HCT116 (cell line): Measurements from ENCODE around the gene TMEM132D. TPM values are rescaled to one million over a fixed set of nuclear protein-coding genes. Genes with fewer than 3 reads are reported as not detected.

Experiments
- ATAC-seq: fragments of 200-7000 bp; cut with Tn5 transposase; 2 replicates; pipeline ENCODE4 v1.9.1; 2020; ENCODE audit warnings: mild to moderate bottlenecking, moderate library complexity
- BruUV-seq: library from RNA; stranded (reverse); fragments of 400-500 nt; replicated peaks from 2 replicates; lab custom pipeline; 2021; lab: Mats Ljungman, UMichigan
- CTCF ChIA-PET: fragments of 300-600 bp; sonication (Branson Sonifier 250); formaldehyde crosslinking; loops from one replicate; lab custom pipeline; 2021; ENCODE audit warnings: antibody characterized with exemption; lab: Charles Lee
- POLR2A ChIA-PET: fragments of 300-600, 350-600 bp; sonication (Branson Sonifier 250); formaldehyde crosslinking; loops from one replicate; lab custom pipeline; 2021; ENCODE audit warnings: antibody characterized with exemption; lab: Charles Lee
- RAD21 ChIA-PET, 2 experiments: fragments of 300-600 bp; sonication (Branson Sonifier 250); formaldehyde crosslinking; loops; one replicate each; lab custom pipeline; 2023; ENCODE audit warnings: low total read pairs in 2 of 2; ENCODE audit not compliant: uncharacterized antibody in 2 of 2, unreplicated experiment in 2 of 2, low non-redundant PET in 1 of 2; lab: Charles Lee
- DNase-seq: peaks from one replicate; pipeline ENCODE4 v3.0.0-alpha.2; 2010; ENCODE audit warnings: low read depth, low spot score
- H2AFZ ChIP-seq: fragments of 200-600 bp; shearing (Covaris generic), sonication (generic); 2 replicates; pipeline ENCODE4 v1.6.1; 2017; ENCODE audit warnings: low read depth, mixed run types, mixed read lengths, antibody characterized with exemption, low read length; ENCODE audit not compliant: poor library complexity, severe bottlenecking
- H3K27ac ChIP-seq: 2 replicates; pipeline ENCODE4 v1.5.1; 2012; ENCODE audit warnings: low read depth, low read length
- H3K27me3 ChIP-seq: fragments of 200-600 bp; sonication (generic); 2 replicates; pipeline ENCODE4 v1.6.1; 2016; ENCODE audit warnings: mixed run types, low read length, mixed read lengths; ENCODE audit not compliant: insufficient read depth
- H3K36me3 ChIP-seq, 2 experiments: fragments of 200-500 bp in 1 of 2; fragments of 200-600 bp in 1 of 2; sonication (Bioruptor generic) in 1 of 2; sonication (generic) in 1 of 2; 2 replicates each; pipeline versions ENCODE4 v1.5.1 to v1.6.1; 2014 to 2016; ENCODE audit warnings: low read length in 2 of 2, inconsistent platforms in 1 of 2, mixed read lengths in 1 of 2, mixed run types in 1 of 2; ENCODE audit not compliant: insufficient read depth in 2 of 2, control insufficient read depth in 1 of 2
- H3K4me1 ChIP-seq, 2 experiments: fragments of 200-600 bp in 1 of 2; sonication (generic) in 1 of 2; 2 replicates each; pipeline versions ENCODE4 v1.5.1 to v1.6.1; 2012 to 2017; ENCODE audit warnings: low read length in 2 of 2, inconsistent platforms in 1 of 2, mild to moderate bottlenecking in 1 of 2, mixed read lengths in 1 of 2, mixed run types in 1 of 2, moderate library complexity in 1 of 2; ENCODE audit not compliant: insufficient read depth in 2 of 2, control insufficient read depth in 1 of 2
- H3K4me2 ChIP-seq: fragments of 200-600 bp; sonication (generic); 2 replicates; pipeline ENCODE4 v1.6.1; 2017; ENCODE audit warnings: mixed run types, low read length, mixed read lengths
- H3K4me3 ChIP-seq, 2 experiments: fragments of 200-600 bp in 1 of 2; sonication (generic) in 1 of 2; replicated peaks in 1 of 2; 2 replicates each; pipeline ENCODE4 v1.5.1; 2011 to 2016; ENCODE audit warnings: low read length in 2 of 2, control low read depth in 1 of 2, low read depth in 1 of 2, mild to moderate bottlenecking in 1 of 2, mixed read lengths in 1 of 2, mixed run types in 1 of 2
- H3K79me2 ChIP-seq: fragments of 200-600 bp; sonication (generic); 2 replicates; pipeline ENCODE4 v1.6.1; 2017; ENCODE audit warnings: mild to moderate bottlenecking, mixed run types, low read length, moderate library complexity, mixed read lengths; ENCODE audit not compliant: insufficient read depth
- H3K9ac ChIP-seq: fragments of 200-600 bp; sonication (generic); 2 replicates; pipeline ENCODE4 v1.6.1; 2016; ENCODE audit warnings: low read length, mixed read lengths
- H3K9me2 ChIP-seq: fragments of 200-600 bp; sonication (generic), shearing (Covaris generic); 2 replicates; pipeline ENCODE4 v1.6.1; 2017; ENCODE audit warnings: mixed run types, mild to moderate bottlenecking, moderate library complexity; ENCODE audit not compliant: insufficient read depth
- H3K9me3 ChIP-seq, 2 experiments: fragments of 200-500 bp in 1 of 2; fragments of 200-600 bp in 1 of 2; sonication (Bioruptor generic) in 1 of 2; sonication (generic) in 1 of 2; 2 replicates each; pipeline ENCODE4 v1.6.1; 2014 to 2017; ENCODE audit warnings: low read length in 2 of 2, mixed read lengths in 2 of 2, inconsistent platforms in 1 of 2, low read depth in 1 of 2, mild to moderate bottlenecking in 1 of 2, mixed run types in 1 of 2, moderate library complexity in 1 of 2; ENCODE audit not compliant: control insufficient read depth in 1 of 2, insufficient read depth in 1 of 2
- H4K20me1 ChIP-seq: fragments of 200-600 bp; sonication (generic), shearing (Covaris generic); 2 replicates; pipeline ENCODE4 v1.6.1; 2017; ENCODE audit warnings: mixed run types, mild to moderate bottlenecking, moderate library complexity; ENCODE audit not compliant: insufficient read depth
- CEBPB ChIP-seq: IDR thresholded peaks from 2 replicates; pipeline ENCODE4 v1.6.1; 2012; ENCODE audit warnings: low read depth
- EGR1 ChIP-seq: IDR thresholded peaks from 2 replicates; pipeline ENCODE4 v1.6.1; 2012; ENCODE audit warnings: low read depth
- ELF1 ChIP-seq: IDR thresholded peaks from 2 replicates; pipeline ENCODE4 v1.6.1; 2012; ENCODE audit warnings: low read depth, borderline replicate concordance
- EZH2 ChIP-seq: fragments of 200-600 bp; sonication (generic); IDR thresholded peaks from 2 replicates; pipeline ENCODE4 v1.6.1; 2017; ENCODE audit warnings: antibody characterized with exemption, mixed run types
- EZH2phosphoT487 ChIP-seq: fragments of 200-600 bp; IDR thresholded peaks from 2 replicates; pipeline ENCODE4 v1.6.1; 2018; ENCODE audit warnings: antibody characterized with exemption, borderline replicate concordance
- POLR2A ChIP-seq: IDR thresholded peaks from 2 replicates; pipeline ENCODE4 v1.7.0; 2011; ENCODE audit warnings: borderline replicate concordance; ENCODE audit not compliant: insufficient read depth, insufficient read length; ENCODE audit errors: extremely low read depth
- POLR2AphosphoS5 ChIP-seq: IDR thresholded peaks from 2 replicates; pipeline ENCODE4 v1.6.1; 2011; ENCODE audit warnings: mild to moderate bottlenecking, low read depth, low read length, moderate library complexity
- SRF ChIP-seq: IDR thresholded peaks from 2 replicates; pipeline ENCODE4 v1.6.1; 2012; ENCODE audit warnings: low read depth
- TCF7L2 ChIP-seq: IDR thresholded peaks from 2 replicates; pipeline ENCODE4 v1.7.0; 2011; ENCODE audit warnings: borderline replicate concordance, inconsistent platforms; ENCODE audit not compliant: insufficient read depth, insufficient read length; ENCODE audit errors: extremely low read depth
- YY1 ChIP-seq: IDR thresholded peaks from 2 replicates; pipeline ENCODE4 v1.6.1; 2011; ENCODE audit warnings: low read length, low read depth, moderate library complexity, mild to moderate bottlenecking; ENCODE audit not compliant: insufficient replicate concordance; ENCODE audit errors: extremely low read depth
- ZFX ChIP-seq: fragments of 450-650 bp; IDR thresholded peaks from 2 replicates; pipeline ENCODE4 v1.6.1; 2017
- ZNF274 ChIP-seq: fragments of 200-500 bp; sonication (Bioruptor generic); IDR thresholded peaks from 2 replicates; pipeline ENCODE4 v1.6.1; 2014; ENCODE audit warnings: mild to moderate bottlenecking, low read depth, low read length, inconsistent platforms
- intact Hi-C: fragments of 100-400 bp; cut with micrococcal nuclease; formaldehyde crosslinking; loops from 2 replicates; pipeline ENCODE4 v1.10.0; 2022
- total RNA-seq: library from RNA; stranded (reverse); gene quantifications from one replicate; pipeline ENCODE4 v1.2.1, GENCODE V29; 2021; ENCODE audit not compliant: unreplicated experiment
- TF ChIP-seq, protein P1 (sequence below), 3 experiments: fragments of 200-600 bp in 1 of 3; sonication (generic) in 1 of 3; IDR thresholded peaks in 2 of 3; conservative IDR thresholded peaks in 1 of 3; 2 replicates each; pipeline ENCODE4 v1.5.1; 2012 to 2017; ENCODE audit warnings: low read depth in 2 of 3, low read length in 2 of 3, antibody characterized with exemption in 1 of 3, borderline replicate concordance in 1 of 3, control low read depth in 1 of 3, mild to moderate bottlenecking in 1 of 3, mixed read lengths in 1 of 3, mixed run types in 1 of 3, moderate library complexity in 1 of 3; ENCODE audit not compliant: insufficient read depth in 1 of 3
- TF ChIP-seq, protein P2 (sequence below): IDR thresholded peaks from 2 replicates; pipeline ENCODE4 v1.6.1; 2012; ENCODE audit warnings: low read depth
- TF ChIP-seq, protein P3 (sequence below): IDR thresholded peaks from 2 replicates; pipeline ENCODE4 v1.6.1; 2011; ENCODE audit warnings: mild to moderate bottlenecking, low read length, moderate library complexity; ENCODE audit not compliant: insufficient replicate concordance; ENCODE audit errors: extremely low read depth

The TMEM132D gene
- total RNA-seq, 1 experiment from 2014 or later: not detected

GRCh38 chr12:129332286-129332685 is 571.5 kb downstream of the TMEM132D start (continued):
- no peak for TF ChIP-seq ELF1
- TF ChIP-seq POLR2A: no peak
- no peak for TF ChIP-seq SRF
- TF ChIP-seq, all 23 proteins: peak for 0

DNA sequence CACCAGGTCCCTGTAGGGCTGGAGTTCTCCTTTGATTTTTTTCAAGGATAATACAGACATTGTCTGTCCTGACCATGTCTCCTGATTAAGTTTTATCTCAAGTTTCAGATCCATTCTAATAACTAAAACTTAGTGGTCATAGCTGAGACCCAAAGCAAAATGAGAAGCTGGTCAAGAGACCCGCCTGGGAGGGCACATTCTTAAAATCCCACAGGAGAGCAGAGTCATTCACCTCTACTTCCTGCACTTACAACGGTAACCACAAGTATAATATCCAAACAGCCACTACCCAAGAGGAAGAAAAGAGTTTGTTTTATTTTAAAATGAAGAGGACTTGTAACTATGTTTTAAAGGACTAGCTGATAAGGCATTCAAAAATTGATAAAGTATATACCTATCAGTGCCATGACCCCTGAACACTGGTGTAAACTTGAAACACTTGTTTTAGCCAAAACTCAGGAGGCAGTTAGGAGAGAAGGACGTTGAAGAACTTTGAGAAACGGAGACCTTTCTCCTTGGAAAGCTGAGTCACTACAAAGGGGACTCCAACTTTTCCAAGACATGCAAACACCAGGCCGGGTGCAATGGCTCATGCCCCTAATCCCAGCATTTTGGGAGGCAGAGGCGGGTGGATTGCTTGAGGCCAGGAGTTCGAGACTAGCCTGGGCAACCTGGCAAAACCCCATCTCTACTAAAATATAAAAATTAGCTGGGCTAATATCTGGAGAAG is 572.3 kb downstream of the TMEM132D start:
- peaks cover 3 to 6% of the 10 kb centered on the region in 2 experiments; a peak in 2 of 4 replicates for H3K9me3 ChIP-seq
- H3K9ac ChIP-seq: no peak overlapping the region

More for the DNA sequence above, 572.3 kb downstream of the TMEM132D start:
- Histone ChIP-seq H3K4me1 (no peaks in the 10 kb centered on the region), H2AFZ (no peak overlapping the region)
- no TSS peak for BruUV-seq
- TF ChIP-seq EGR1 (no peak), EZH2phosphoT487 (no peak), EZH2 (no peak), ELF1 (no peak), TCF7L2 (no peak), ZNF274 (no peak), ZFX (no peak), YY1 (no peak), POLR2AphosphoS5 (no peak), CEBPB (no peak)
- TF ChIP-seq, protein P1, sequence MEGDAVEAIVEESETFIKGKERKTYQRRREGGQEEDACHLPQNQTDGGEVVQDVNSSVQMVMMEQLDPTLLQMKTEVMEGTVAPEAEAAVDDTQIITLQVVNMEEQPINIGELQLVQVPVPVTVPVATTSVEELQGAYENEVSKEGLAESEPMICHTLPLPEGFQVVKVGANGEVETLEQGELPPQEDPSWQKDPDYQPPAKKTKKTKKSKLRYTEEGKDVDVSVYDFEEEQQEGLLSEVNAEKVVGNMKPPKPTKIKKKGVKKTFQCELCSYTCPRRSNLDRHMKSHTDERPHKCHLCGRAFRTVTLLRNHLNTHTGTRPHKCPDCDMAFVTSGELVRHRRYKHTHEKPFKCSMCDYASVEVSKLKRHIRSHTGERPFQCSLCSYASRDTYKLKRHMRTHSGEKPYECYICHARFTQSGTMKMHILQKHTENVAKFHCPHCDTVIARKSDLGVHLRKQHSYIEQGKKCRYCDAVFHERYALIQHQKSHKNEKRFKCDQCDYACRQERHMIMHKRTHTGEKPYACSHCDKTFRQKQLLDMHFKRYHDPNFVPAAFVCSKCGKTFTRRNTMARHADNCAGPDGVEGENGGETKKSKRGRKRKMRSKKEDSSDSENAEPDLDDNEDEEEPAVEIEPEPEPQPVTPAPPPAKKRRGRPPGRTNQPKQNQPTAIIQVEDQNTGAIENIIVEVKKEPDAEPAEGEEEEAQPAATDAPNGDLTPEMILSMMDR (IDR thresholded peaks at IDR 0.05 in 2 of 3, conservative IDR thresholded peaks at IDR 0.05 in 1 of 3; ENCODE audit: borderline replicate concordance in 1 of 3, insufficient read depth in 1 of 3, low read depth in 2 of 3, low read length in 2 of 3): no peak
- TF ChIP-seq, protein P2, sequence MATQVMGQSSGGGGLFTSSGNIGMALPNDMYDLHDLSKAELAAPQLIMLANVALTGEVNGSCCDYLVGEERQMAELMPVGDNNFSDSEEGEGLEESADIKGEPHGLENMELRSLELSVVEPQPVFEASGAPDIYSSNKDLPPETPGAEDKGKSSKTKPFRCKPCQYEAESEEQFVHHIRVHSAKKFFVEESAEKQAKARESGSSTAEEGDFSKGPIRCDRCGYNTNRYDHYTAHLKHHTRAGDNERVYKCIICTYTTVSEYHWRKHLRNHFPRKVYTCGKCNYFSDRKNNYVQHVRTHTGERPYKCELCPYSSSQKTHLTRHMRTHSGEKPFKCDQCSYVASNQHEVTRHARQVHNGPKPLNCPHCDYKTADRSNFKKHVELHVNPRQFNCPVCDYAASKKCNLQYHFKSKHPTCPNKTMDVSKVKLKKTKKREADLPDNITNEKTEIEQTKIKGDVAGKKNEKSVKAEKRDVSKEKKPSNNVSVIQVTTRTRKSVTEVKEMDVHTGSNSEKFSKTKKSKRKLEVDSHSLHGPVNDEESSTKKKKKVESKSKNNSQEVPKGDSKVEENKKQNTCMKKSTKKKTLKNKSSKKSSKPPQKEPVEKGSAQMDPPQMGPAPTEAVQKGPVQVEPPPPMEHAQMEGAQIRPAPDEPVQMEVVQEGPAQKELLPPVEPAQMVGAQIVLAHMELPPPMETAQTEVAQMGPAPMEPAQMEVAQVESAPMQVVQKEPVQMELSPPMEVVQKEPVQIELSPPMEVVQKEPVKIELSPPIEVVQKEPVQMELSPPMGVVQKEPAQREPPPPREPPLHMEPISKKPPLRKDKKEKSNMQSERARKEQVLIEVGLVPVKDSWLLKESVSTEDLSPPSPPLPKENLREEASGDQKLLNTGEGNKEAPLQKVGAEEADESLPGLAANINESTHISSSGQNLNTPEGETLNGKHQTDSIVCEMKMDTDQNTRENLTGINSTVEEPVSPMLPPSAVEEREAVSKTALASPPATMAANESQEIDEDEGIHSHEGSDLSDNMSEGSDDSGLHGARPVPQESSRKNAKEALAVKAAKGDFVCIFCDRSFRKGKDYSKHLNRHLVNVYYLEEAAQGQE: no peak
- TF ChIP-seq, protein P3, sequence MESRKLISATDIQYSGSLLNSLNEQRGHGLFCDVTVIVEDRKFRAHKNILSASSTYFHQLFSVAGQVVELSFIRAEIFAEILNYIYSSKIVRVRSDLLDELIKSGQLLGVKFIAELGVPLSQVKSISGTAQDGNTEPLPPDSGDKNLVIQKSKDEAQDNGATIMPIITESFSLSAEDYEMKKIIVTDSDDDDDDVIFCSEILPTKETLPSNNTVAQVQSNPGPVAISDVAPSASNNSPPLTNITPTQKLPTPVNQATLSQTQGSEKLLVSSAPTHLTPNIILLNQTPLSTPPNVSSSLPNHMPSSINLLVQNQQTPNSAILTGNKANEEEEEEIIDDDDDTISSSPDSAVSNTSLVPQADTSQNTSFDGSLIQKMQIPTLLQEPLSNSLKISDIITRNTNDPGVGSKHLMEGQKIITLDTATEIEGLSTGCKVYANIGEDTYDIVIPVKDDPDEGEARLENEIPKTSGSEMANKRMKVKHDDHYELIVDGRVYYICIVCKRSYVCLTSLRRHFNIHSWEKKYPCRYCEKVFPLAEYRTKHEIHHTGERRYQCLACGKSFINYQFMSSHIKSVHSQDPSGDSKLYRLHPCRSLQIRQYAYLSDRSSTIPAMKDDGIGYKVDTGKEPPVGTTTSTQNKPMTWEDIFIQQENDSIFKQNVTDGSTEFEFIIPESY: no peak
- TF ChIP-seq, all 23 proteins: peak for 0
- Histone ChIP-seq H4K20me1 (no peaks in the 10 kb centered on the region), H3K9me2 (no peaks in the 10 kb centered on the region), H3K79me2 (no peaks in the 10 kb centered on the region), H3K27ac (no peak overlapping the region), H3K4me3 (no peak overlapping the region), H3K36me3 (no peaks in the 10 kb centered on the region), H3K4me2 (no peak overlapping the region), H3K27me3 (no peaks in the 10 kb centered on the region)
- no peak for ATAC-seq
- ChIA-PET CTCF (no interaction called here), RAD21 (no interaction called here), POLR2A (no interaction called here)
- intact Hi-C loops: no loop called here
- DNase-seq: no peak
